ENCODE results near the gene NEK1. TPM values are rescaled to one million over a fixed set of nuclear protein-coding genes. Genes with fewer than 3 reads are reported as not detected.
A peak's percentile ranks its signal among the peaks of the same experiment; 100 is the strongest.

NEK1 gene
- total RNA-seq, 4 donors from 2014 or later, result 10.2 to 15.8 (median 12.9) TPM

- Histone ChIP-seq H3K27ac (replicated peaks in 1 of 4) (peak overlapping the region; percentile 75 to 82 (median 80)), H3K9me3 (no peaks in the 10 kb centered on the region)
- intact Hi-C loops (cut with DNase I), result no loop called here
Observed at GRCh38 chr4:169658975-169659715, 46.8 kb upstream of the NEK1 start.

GRCh38 chr4:169658196-169658595 is 45.8 kb upstream of the NEK1 start:
- intact Hi-C loops (cut with DNase I), result no loop called here
- H3K4me1 ChIP-seq, result peaks cover 6 to 35% (median 22%) of the 10 kb centered on the region in 4 donors
- H3K4me3 ChIP-seq, result no peak overlapping the region
- no peak for DNase-seq (ENCODE audit: extremely low spot score)
- no peak overlapping the region for H3K27ac ChIP-seq (replicated peaks in 1 of 4)
- TF ChIP-seq POLR2AphosphoS5 (IDR thresholded peaks at IDR 0.05) (no peak), EP300 (IDR thresholded peaks at IDR 0.05) (no peak), POLR2A (IDR thresholded peaks at IDR 0.05; ENCODE audit: low read depth) (no peak)
- TF ChIP-seq, protein P1, sequence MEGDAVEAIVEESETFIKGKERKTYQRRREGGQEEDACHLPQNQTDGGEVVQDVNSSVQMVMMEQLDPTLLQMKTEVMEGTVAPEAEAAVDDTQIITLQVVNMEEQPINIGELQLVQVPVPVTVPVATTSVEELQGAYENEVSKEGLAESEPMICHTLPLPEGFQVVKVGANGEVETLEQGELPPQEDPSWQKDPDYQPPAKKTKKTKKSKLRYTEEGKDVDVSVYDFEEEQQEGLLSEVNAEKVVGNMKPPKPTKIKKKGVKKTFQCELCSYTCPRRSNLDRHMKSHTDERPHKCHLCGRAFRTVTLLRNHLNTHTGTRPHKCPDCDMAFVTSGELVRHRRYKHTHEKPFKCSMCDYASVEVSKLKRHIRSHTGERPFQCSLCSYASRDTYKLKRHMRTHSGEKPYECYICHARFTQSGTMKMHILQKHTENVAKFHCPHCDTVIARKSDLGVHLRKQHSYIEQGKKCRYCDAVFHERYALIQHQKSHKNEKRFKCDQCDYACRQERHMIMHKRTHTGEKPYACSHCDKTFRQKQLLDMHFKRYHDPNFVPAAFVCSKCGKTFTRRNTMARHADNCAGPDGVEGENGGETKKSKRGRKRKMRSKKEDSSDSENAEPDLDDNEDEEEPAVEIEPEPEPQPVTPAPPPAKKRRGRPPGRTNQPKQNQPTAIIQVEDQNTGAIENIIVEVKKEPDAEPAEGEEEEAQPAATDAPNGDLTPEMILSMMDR (IDR thresholded peaks at IDR 0.05), result no peak
- H3K36me3 ChIP-seq, result no peaks in the 10 kb centered on the region
- no peaks in the 10 kb centered on the region for H3K9me3 ChIP-seq
- H3K27me3 ChIP-seq, result no peaks in the 10 kb centered on the region
- WGBS, result 81% methylated on average over 2 of the region's 2 CpGs

More at GRCh38 chr4:169658975-169659715, 46.8 kb upstream of the NEK1 start:
- TF ChIP-seq, protein P1 (IDR thresholded peaks at IDR 0.05), result no peak
- TF ChIP-seq EP300 (IDR thresholded peaks at IDR 0.05) (no peak), POLR2AphosphoS5 (IDR thresholded peaks at IDR 0.05) (no peak), POLR2A (IDR thresholded peaks at IDR 0.05; ENCODE audit: low read depth) (no peak)
- Histone ChIP-seq H3K4me1 (peaks cover 15 to 39% (median 24%) of the 10 kb centered on the region in 4 donors), H3K4me3 (peak overlapping the region; percentile 45 to 57 (median 53)), H3K36me3 (no peaks in the 10 kb centered on the region), H3K27me3 (no peaks in the 10 kb centered on the region)
- 78% methylated on average over 6 of the region's 6 CpGs for WGBS
- DNase-seq (ENCODE audit: extremely low spot score), result no peak

GRCh38 chr4:169657470-169658107 is 45.2 kb upstream of the NEK1 start:
- Histone ChIP-seq H3K27ac (replicated peaks in 1 of 4) (no peak overlapping the region), H3K9me3 (no peaks in the 10 kb centered on the region), H3K36me3 (no peaks in the 10 kb centered on the region), H3K27me3 (no peaks in the 10 kb centered on the region), H3K4me3 (no peak overlapping the region), H3K4me1 (peaks cover 5 to 35% (median 21%) of the 10 kb centered on the region in 4 donors)
- WGBS, result 69% methylated on average over 3 of the region's 3 CpGs
- no peak for DNase-seq (ENCODE audit: extremely low spot score)
- intact Hi-C loops (cut with DNase I), result no loop called here
- TF ChIP-seq EP300 (IDR thresholded peaks at IDR 0.05) (no peak), POLR2AphosphoS5 (IDR thresholded peaks at IDR 0.05) (no peak), POLR2A (IDR thresholded peaks at IDR 0.05; ENCODE audit: low read depth) (no peak)
- TF ChIP-seq, protein P1 (IDR thresholded peaks at IDR 0.05), result no peak

GRCh38 chr4:169655401-169655800 is 43.0 kb upstream of the NEK1 start:
- TF ChIP-seq, protein P1 (IDR thresholded peaks at IDR 0.05), result no peak
- TF ChIP-seq POLR2A (IDR thresholded peaks at IDR 0.05; ENCODE audit: low read depth), result no peak
- TF ChIP-seq EP300 (IDR thresholded peaks at IDR 0.05), result no peak
- TF ChIP-seq POLR2AphosphoS5 (IDR thresholded peaks at IDR 0.05), result no peak

More at GRCh38 chr4:169655401-169655800, 43.0 kb upstream of the NEK1 start:
- H3K9me3 ChIP-seq, result no peaks in the 10 kb centered on the region
- H3K27me3 ChIP-seq, result no peaks in the 10 kb centered on the region
- 97% methylated on average over 6 of the region's 6 CpGs for WGBS
- intact Hi-C loops (cut with DNase I), result no loop called here
- no peak overlapping the region for H3K27ac ChIP-seq (replicated peaks in 1 of 4)
- no peak overlapping the region for H3K4me3 ChIP-seq
- H3K36me3 ChIP-seq, result no peaks in the 10 kb centered on the region
- no peak for DNase-seq (ENCODE audit: extremely low spot score)
- H3K4me1 ChIP-seq, result peaks cover 10 to 31% (median 16%) of the 10 kb centered on the region in 4 donors
